Prostate gland (tissue), 2 donors: ENCODE data around the gene CEP112. TPM values are rescaled to one million over a fixed set of nuclear protein-coding genes. Genes with fewer than 3 reads are reported as not detected.
"Not testable (repeated sequence)": the region's sequence is repeated elsewhere in the genome, so short reads cannot be mapped to it uniquely, and the experiment has no call there.

ENCODE experiments used
- DNase-seq: peaks from one replicate; pipeline ENCODE4 v3.0.0-alpha.2; 2019; ENCODE audit warnings: low spot score
- H3K27ac ChIP-seq, 2 donors: fragments of 200-600 bp; sonication (generic); 2 replicates each; pipeline ENCODE4 v1.5.1; 2017 to 2019
- H3K27me3 ChIP-seq: fragments of 200-600 bp; sonication (generic); replicated peaks from 2 replicates; pipeline ENCODE4 v1.5.1; 2019; ENCODE audit not compliant: insufficient read depth
- H3K36me3 ChIP-seq, 2 donors: fragments of 200-600 bp; sonication (generic); 1 replicate in 1 of 2; 2 replicates in 1 of 2; pipeline versions ENCODE4 v1.5.1 to v1.8.1; 2017 to 2019
- H3K4me1 ChIP-seq: fragments of 200-600 bp; sonication (generic); replicated peaks from 2 replicates; pipeline ENCODE4 v1.5.1; 2019
- H3K4me3 ChIP-seq, 2 donors: fragments of 200-600 bp; sonication (generic); 2 replicates each; pipeline ENCODE4 v1.5.1; 2017 to 2019
- H3K9me3 ChIP-seq: fragments of 200-600 bp; sonication (generic); 2 replicates; pipeline ENCODE4 v1.5.1; 2017
- CTCF ChIP-seq, 4 experiments: fragments of 200-600 bp in 2 of 4; fragments of 450-650 bp in 2 of 4; sonication (generic) in 2 of 4; IDR thresholded peaks; 1 replicate in 3 of 4; 2 replicates in 1 of 4; pipeline ENCODE4 v1.5.1; 2016 to 2019; ENCODE audit warnings: antibody characterized with exemption in 4 of 4, mild to moderate bottlenecking in 2 of 4, moderate library complexity in 2 of 4
- POLR2A ChIP-seq: fragments of 450-650 bp; IDR thresholded peaks from one replicate; pipeline ENCODE4 v1.6.1; 2016; ENCODE audit warnings: antibody characterized with exemption, mild to moderate bottlenecking
- POLR2AphosphoS5 ChIP-seq: sonication (generic); formaldehyde crosslinking; IDR thresholded peaks from one replicate; pipeline ENCODE4 v1.6.1; 2017; ENCODE audit warnings: antibody characterized with exemption
- WGBS: methylation state at CpG from one replicate; pipeline ENCODE4 v1.1.5; 2018; 5-methylcytosine and 5-hydroxymethylcytosine counted together
- intact Hi-C: fragments of 100-400 bp; cut with DNase I; formaldehyde crosslinking; loops from one replicate; pipeline ENCODE4 v1.14.2; 2022
- total RNA-seq, 2 donors: library from RNA; depleted of rRNA; stranded (reverse); fragments of >200 nt; gene quantifications; one replicate each; pipeline ENCODE4 v1.1.0, GENCODE V29; 2016

The CEP112 gene
- total RNA-seq, 2 donors from 2014 or later: 2.3 to 22.8 TPM

- WGBS: 75% methylated on average over 2 of the region's 2 CpGs
- H3K9me3 ChIP-seq: no peaks in the 10 kb centered on the region
- no peaks in the 10 kb centered on the region for H3K27me3 ChIP-seq
- H3K4me3 ChIP-seq: no peak overlapping the region
- no peak for DNase-seq
- TF ChIP-seq POLR2A: no peak
- TF ChIP-seq CTCF (IDR thresholded peaks at IDR 0.05): no peak
- no peak for TF ChIP-seq POLR2AphosphoS5
- no peaks in the 10 kb centered on the region for H3K4me1 ChIP-seq
- no peaks in the 10 kb centered on the region for H3K36me3 ChIP-seq
- H3K27ac ChIP-seq: no peak overlapping the region
- intact Hi-C loops: no loop called here
These were observed 341.4 kb downstream of the CEP112 start for GRCh38 chr17:65850486-65850885.

GRCh38 chr17:65848751-65849150 is 343.2 kb downstream of the CEP112 start:
- H3K27ac ChIP-seq: no peak overlapping the region
- no peaks in the 10 kb centered on the region for H3K36me3 ChIP-seq
- intact Hi-C loops: no loop called here
- no peaks in the 10 kb centered on the region for H3K27me3 ChIP-seq
- H3K4me3 ChIP-seq: no peak overlapping the region
- no peaks in the 10 kb centered on the region for H3K9me3 ChIP-seq
- 89% methylated on average over 5 of the region's 5 CpGs for whole genome bisulfite sequencing
- H3K4me1 ChIP-seq: no peaks in the 10 kb centered on the region
- TF ChIP-seq POLR2A (no peak), POLR2AphosphoS5 (no peak), CTCF (IDR thresholded peaks at IDR 0.05) (no peak)
- DNase-seq: no peak

GRCh38 chr17:65841089-65841488 is 350.8 kb downstream of the CEP112 start:
- intact Hi-C loops: no loop called here
- Histone ChIP-seq H3K27ac (no peak overlapping the region), H3K36me3 (no peaks in the 10 kb centered on the region), H3K4me1 (no peaks in the 10 kb centered on the region), H3K9me3 (no peaks in the 10 kb centered on the region), H3K4me3 (no peak overlapping the region), H3K27me3 (no peaks in the 10 kb centered on the region)
- DNase-seq: no peak
- WGBS: 82% methylated on average over 1 of the region's 1 CpG
- TF ChIP-seq POLR2AphosphoS5 (no peak), CTCF (IDR thresholded peaks at IDR 0.05) (no peak), POLR2A (no peak)

GRCh38 chr17:65837232-65837631 is 354.7 kb downstream of the CEP112 start:
- not testable (repeated sequence) for H3K27ac ChIP-seq
- 97% methylated on average over 24 of the region's 24 CpGs for WGBS

GRCh38 chr17:65833214-65833613 is 358.7 kb downstream of the CEP112 start:
- WGBS: 100% methylated on average over 1 of the region's 1 CpG

More at GRCh38 chr17:65837232-65837631, 354.7 kb downstream of the CEP112 start:
- H3K9me3 ChIP-seq, H3K36me3 ChIP-seq, H3K4me3 ChIP-seq, intact Hi-C loops, H3K4me1 ChIP-seq, H3K27me3 ChIP-seq, DNase-seq: not testable (repeated sequence)

More at GRCh38 chr17:65833214-65833613, 358.7 kb downstream of the CEP112 start:
- intact Hi-C loops: no loop called here
- H3K4me1 ChIP-seq: no peaks in the 10 kb centered on the region
- no peaks in the 10 kb centered on the region for H3K9me3 ChIP-seq
- no peak for DNase-seq
- no peaks in the 10 kb centered on the region for H3K27me3 ChIP-seq
- H3K4me3 ChIP-seq: no peak overlapping the region
- TF ChIP-seq CTCF (IDR thresholded peaks at IDR 0.05) (no peak), POLR2AphosphoS5 (no peak), POLR2A (no peak)
- no peaks in the 10 kb centered on the region for H3K36me3 ChIP-seq
- H3K27ac ChIP-seq: no peak overlapping the region
